IPS-11a (cell line): ENCODE measurements around the gene CCDC142.
"Not testable (repeated sequence)": the region's sequence is repeated elsewhere in the genome, so short reads cannot be mapped to it uniquely, and the experiment has no call there.

ENCODE experiments used
- H3K4me3 ChIP-seq: one replicate; pipeline ENCODE4 v1.5.1; 2013; ENCODE audit warnings: low read depth, low read length, control low read depth

CCDC142 gene

DNA sequence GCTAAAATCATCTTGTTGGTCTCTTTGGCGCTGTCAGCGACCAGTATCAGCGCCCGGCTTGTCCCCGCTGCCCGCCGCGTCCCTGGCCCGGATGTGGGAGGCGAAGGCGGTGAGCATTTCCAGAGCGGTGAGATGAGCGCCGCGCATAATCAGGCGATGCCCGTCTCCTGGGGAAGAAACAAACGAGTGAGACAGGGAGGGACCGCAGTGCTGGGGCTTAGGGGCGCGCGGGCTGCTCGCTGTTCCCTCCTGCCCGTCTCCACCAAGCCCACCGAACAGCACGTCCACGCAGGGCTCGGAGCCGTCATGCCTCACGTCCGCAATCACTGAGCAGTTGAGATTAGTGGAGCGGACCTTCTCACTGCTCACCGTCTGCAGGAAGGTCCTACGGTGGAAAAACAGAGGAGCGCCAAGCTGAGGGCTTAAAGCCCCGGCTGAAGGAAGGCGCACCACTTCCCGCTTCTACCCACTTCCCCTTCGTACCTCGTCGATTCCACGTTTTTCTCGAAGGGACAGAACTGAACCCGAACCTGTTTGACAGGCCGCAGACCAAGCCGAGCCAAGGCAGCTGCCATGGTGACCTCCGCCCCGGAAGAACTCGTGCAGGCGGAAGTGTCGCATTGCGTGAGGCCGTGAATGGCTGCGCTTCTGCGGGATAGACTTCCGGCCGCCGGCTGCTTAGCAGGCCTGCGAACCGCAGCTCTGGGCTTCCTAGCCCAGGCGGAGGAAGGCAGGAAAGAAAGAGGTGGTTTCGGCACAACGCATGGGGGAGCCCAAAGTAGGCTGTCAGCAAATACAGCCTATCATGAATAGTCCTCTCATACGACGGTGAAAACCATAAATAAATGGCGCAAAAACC is 10.5 kb downstream of the CCDC142 start, which contains the start of gene MRPL53:
TSS of gene MRPL53 (minus strand) at position 595 of the 859 bp plus-strand sequence. CDS start at position 575, 20 bp downstream.
- H3K4me3 ChIP-seq = peak within 1 kb of the TSS; percentile 91

DNA sequence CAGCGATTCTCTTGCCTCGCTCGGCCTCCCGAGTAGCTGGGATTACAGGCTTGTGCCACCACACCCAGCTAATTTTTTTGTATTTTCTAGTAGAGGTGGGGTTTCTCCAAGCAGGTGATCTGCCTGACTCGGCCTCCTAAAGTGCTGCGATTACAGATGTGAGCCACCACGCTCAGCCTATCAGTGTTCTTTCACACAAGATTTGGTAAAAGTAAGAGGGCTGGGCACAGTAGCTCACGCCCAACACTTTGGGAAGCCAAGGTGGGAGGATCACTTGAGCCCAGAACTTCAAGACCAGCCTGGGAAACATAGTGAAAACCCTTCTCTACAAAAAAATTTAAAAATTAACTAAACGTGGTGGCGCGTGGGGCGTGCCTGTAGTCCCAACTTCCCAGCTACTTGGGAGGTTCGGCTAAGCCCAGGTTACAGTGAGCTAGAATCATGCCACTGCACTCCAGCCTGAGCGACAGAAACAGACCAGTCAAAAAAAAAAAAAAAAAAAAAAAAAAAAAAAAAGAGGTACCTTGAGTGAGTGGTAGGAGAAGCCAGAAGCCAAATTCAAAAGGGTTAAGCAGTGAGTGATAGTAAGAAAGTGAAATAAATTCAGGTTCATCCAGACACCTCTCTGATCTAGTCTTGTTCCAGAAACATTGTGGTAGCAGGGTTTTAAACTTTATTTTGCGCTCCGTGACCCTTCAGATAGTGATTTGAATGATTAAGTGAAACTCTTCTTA is 11.3 kb downstream of the CCDC142 start:
- peak overlapping the region; percentile 91 for H3K4me3 ChIP-seq

DNA sequence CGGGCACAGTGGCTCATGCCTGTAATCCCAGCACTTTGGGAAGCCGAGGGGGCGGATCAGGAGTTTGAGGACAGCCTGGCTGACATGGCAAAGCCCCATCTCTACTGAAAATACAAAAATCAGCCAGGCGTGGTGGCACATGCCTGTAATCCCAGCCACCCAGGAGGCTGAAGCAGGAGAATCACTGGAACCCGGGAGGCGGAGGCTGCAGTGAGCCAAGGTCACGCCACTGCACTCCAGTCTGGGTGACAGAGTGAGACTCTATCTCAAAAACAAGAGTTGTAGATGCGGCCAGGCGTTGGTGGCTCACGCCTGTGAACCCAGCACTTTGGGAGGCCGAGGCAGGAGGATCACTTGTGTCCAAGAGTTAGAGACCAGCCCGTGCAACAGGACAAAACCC is 12.1 kb downstream of the CCDC142 start:
- H3K4me3 ChIP-seq = not testable (repeated sequence)

DNA sequence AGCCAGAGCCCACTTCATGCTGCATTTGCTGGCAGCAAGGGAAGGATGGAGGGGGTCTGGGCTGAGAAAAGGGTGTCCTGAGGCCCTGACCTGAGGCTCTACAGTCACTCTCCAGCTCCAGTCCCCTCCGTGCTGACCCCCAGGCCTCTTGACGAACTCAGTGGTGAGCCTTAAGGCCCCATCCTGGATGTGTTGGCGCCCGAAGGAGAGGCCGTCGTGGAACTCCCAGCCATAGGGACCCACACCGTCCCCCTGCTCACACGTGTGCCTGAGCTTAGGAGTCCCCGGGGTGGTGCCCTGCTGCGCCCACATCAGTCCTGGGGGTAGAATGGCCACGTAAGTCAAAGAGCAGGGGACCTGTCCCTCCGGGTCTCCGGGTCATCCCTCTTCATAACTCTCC is 18.4 kb downstream of the CCDC142 start:
- peak overlapping the region; percentile 80 for H3K4me3 ChIP-seq

DNA sequence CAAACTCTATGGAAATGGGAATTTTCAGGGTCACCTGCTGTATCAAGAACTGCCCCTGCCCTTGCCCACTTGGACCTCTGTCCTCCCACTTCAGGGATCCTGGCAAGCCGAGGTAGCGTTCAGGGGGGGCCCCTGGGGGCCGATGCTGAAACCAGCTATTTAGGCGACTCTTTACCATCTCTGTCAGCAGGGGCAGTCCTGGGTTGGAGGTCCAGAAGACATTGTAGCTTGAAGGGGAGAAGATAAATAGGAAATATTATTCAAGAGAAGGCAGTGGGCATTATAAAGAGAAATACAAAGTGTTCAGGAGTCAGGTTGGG is 20.1 kb downstream of the CCDC142 start:
- H3K4me3 ChIP-seq = no peak overlapping the region

DNA sequence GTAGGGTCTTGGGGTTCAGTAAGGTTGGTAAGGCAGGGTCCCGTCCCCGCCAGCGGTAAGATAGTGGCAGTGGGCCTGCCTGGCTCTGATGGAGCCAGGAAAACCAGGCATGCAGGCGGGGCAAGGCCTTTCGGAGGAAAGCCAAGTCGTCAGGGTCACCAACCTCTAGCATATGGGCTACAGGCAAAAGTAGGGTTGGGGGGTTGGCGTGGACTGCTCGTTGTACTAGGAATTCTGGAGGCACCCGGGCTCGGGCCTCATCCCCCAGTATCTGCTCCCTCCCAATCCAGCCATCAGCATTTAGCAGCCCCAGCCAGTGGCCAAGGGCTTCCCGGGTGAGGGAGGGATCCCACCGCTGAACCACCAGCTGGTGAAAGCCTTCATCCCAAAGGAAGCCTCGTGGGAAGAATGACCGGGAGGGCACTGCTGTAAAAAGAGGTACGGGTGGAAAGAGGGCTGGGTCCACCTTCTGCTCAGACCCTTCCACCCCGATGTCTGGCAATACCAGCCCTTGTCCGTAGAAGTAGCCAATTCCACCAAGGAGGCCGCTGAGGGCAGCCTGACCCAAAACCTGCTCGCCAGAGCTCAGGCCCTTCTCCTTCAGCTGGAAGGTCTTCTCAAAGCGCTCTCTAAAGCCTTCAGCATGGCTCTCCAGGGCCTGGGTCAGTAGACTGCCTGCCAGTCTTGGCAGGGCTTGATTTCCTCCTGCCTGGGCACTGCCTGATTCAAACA is 20.6 kb downstream of the CCDC142 start:
- H3K4me3 ChIP-seq = no peak overlapping the region

DNA sequence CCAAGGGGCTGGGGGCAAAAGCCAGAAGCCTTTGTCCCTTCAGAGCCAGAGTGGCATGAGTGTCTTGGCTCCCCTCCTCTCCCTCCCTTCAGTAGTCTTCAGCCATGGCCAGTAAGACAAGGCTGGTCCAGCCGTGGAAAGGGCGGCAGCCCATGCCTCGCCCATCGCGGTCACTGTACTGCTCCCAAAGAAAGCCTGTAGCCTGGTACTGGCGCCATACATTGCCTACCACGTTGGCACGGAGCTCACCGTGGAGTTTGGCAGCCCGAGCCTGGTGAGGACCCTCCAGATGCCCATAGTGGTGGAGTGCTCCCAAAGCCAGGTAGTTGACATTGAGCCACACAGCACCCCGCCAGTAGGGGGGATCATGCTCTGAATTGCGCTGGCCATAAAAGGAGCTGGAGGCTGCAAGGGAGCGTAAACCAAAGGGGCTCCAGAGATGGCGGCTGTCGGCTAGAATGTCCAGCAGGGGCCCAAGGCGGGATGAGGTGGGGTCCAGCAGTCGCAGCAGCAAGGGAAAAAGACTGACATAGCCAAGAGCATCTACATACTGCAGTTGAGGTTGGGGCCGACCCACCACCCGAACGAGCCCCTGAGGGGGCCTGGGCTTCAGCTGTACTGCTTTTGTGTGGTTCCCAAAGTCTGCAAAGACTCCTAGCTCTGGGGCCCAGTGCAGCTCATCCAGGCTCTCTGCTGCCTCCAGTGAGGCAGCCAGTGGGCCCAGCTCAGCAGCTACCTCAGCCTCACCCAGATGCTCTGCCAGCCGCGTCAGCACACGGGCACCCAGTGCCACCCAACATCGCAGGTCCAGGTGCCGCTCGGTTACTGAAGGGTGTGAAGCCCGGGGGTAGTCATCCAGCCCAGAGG is 21.4 kb downstream of the CCDC142 start:
- no peak overlapping the region for H3K4me3 ChIP-seq

DNA sequence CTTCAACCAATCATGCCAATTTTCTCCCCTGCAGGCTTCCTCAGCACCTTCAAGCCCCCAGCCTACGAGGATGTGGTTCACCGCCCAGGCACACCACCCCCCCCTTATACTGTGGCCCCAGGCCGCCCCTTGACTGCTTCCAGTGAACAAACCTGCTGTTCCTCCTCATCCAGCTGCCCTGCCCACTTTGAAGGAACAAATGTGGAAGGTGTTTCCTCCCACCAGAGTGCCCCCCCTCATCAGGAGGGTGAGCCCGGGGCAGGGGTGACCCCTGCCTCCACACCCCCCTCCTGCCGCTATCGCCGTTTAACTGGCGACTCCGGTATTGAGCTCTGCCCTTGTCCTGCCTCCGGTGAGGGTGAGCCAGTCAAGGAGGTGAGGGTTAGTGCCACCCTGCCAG is 22.6 kb downstream of the CCDC142 start:
- not testable (repeated sequence) for H3K4me3 ChIP-seq

DNA sequence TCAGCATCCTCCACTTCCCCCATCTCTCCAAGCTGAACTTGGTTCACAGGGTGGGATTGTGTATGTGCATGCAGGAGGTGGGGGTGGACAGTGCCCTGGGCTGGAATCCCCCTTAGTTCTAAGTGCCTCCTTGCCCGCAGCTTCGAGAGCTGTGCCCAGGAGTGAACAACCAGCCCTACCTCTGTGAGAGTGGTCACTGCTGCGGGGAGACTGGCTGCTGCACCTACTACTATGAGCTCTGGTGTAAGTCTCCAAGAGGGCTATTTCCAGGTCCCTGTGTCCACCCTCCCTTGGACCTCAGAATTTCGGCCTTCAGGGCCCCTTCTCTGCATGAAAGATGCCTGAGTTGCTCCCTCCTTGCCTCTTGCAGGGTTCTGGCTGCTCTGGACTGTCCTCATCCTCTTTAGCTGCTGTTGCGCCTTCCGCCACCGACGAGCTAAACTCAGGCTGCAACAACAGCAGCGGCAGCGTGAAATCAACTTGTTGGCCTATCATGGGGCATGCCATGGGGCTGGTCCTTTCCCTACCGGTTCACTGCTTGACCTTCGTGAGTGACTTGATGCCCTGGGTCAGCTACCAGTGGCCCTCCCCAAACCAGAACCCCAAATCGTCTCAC is 23.2 kb downstream of the CCDC142 start:
- H3K4me3 ChIP-seq = not testable (repeated sequence)

DNA sequence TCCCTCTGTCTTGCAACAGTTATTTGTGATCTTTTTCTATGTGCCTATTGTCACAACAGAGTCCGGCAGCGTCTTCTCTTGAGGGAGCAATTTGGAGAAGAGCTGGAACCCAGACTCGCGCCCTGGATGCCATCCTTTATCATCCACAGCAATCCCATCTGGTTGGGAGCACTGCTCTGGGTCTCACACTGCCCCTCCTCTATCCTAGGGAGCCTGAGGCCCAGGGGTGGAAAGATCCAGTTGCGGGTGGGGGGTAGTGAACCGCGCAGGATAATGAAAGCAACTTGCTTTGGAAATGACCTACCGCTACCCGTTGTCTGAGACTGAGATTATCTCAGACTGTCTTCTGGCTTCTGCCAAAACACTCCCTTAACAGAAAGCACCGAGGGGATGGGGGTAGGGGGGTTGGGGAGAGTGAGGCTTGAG is 23.8 kb downstream of the CCDC142 start:
- peak overlapping the region; percentile 97 for H3K4me3 ChIP-seq

DNA sequence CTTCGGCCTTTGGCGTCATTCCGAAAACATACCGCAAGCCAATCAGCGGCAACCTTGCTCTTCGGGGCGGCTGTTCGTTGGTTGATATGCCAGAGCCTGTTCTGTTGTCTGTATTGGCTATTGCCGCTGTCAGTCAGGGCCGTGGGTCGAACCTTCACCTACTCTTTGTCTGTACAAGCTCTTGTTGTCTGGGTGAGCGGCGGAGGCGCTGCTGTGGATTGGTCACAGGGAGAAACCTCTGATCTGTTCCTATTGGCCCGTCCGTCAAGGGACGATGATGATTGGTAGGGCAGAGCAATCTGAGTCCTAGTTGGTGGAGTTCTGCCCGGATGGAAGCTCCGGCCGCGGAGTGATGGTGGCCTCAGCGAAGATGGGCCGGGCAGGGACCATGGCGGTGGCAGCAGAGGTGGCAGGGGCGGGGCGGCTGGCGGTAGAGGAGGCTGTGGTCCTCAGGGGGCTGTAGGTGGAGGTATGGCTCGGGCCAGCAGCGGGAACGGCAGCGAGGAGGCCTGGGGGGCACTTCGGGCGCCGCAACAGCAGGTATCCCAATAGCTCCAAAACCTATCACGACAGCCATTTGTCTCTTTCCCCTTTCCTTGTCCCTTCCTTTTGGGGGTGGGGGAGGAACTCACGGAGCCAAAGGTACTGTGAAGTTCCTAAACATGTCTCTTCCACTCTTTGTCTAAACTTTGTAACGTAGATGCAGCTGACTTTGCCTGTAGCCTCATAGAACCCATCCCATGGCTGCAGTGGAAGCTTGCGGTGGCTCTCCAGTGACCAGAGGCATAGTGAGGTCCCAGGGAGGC is 24.5 kb downstream of the CCDC142 start, which contains the start of gene WBP1:
TSS of gene WBP1 (plus strand) at position 307 of the 806 bp plus-strand sequence. CDS start at position 472, 165 bp downstream.
- peak within 1 kb of the TSS; percentile 97 for H3K4me3 ChIP-seq

DNA sequence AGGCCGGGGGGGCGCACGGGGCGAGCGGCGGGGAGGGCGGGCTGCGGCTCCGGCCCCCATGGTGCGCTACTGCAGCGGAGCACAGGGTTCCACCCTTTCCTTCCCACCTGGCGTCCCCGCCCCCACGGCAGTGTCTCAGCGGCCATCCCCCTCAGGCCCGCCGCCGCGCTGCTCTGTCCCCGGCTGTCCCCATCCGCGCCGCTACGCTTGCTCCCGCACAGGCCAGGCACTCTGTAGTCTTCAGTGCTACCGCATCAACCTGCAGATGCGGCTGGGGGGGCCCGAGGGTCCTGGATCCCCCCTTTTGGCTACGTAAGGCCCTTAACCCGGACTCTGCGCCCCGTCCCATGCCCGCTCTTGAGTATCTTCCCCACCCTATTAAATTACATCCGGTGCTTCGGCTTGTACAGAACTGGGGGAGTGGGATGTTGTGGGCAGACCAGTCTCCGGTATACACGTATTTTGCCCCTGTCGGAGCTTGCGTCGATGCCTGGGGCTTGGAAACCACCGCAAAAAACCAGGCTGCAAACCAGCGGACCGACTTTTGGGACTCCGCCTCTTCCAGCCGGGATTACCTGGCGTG is 25.2 kb downstream of the CCDC142 start:
- peak overlapping the region; percentile 70 for H3K4me3 ChIP-seq

DNA sequence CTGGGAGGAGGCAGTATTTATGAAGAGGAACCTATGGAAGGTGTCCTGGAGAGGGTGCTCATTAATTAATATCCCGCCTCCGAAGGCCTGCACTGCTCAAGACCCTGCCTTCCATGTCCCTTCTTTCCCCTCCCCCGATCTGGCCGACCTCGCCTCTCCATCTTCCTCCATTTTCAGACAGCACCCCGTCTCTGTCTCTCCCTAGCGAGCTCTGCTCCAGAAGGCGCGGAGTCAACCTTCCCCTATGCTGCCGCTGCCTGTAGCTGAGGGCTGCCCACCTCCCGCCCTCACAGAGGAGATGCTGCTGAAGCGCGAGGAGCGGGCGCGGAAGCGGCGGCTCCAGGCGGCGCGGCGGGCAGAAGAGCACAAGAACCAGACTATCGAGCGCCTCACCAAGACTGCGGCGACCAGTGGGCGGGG is 25.7 kb downstream of the CCDC142 start:
- H3K4me3 ChIP-seq = peak overlapping the region; percentile 70

DNA sequence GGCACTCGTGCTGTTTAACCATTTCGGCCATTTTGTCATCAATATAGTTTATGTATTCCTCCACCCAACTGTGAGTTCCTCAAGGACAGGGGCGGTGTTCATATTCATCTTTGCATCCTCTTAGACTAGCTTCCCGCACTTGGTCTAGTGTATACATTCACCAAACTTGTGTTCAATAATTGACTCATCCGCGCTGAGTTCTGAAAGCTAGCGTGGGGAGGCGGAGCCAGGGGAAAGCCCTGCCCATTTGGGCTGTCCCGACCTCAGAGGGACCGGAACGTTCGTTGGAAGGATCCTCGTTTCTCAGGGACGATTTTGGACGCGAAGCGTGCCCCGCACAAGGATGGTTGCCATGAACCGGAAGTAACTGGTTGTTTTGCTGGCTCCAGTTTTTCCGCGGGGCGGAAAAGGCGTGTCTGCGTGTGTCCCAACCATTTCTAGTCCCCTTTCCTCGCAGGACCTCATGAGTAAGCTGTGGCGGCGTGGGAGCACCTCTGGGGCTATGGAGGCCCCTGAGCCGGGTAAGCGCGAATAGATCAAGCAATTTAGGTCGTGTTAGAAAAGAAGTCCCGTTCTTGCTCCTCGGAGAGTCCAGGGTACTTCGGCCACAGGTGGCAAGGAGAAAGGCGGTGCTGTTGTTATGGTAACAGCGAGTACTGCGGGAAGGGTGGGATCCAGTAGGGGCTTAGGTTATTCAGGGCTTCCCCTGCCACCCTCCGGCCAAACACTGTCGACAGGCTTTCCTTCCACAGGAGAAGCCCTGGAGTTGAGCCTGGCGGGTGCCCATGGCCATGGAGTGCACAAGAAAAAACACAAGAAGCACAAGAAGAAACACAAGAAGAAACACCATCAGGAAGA is 27.9 kb downstream of the CCDC142 start, which contains the start of gene INO80B:
TSS of gene INO80B (plus strand) at position 434 of the 858 bp plus-strand sequence. CDS start at position 464, 30 bp downstream.
- H3K4me3 ChIP-seq = peak within 1 kb of the TSS; percentile 81

DNA sequence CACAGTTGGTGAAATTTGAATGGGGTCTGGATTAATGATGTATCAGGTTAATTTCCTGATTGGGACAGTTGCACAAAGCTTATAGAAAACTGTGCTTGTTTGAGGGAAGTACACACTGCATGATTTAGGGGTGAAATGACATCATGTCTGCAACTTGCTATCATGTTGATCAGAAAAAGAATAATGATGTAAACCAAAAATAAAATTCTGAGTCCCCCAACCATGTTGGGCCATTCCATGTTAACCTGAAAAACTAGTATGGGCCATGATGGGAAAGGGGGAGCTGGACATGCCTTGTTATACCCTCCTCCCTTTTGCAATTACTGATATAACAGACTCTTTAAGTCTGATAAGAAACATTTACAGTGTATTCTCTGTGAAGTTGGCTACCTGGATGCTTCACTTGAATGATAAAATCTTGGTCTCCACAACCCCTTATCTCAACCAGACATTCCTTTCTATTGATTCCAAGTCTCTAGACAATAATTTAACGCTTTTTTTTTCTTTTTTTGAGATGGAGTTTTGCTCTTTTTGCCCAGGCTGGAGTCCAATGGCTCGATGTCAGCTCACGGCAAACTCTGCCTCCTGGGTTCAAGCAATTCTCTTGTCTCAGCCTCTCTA is 32.1 kb downstream of the CCDC142 start:
- no peak overlapping the region for H3K4me3 ChIP-seq

DNA sequence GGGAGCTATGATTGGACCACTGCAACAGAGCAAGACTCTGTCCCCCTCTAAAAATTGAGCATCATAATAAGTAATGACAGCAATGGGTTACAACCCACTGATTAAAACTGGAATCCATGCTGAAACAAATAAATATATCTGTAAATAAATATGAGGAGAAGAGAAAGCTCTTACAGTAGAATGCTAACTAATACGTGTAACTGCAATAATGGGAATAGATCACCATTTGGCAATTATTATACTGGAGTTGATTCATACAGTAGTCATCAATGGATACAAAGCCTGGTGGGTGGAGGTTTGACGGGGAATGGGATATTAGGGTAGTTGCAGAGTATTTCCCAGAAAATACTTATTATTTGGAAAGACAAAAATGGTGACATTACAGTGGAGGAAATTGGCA is 34.0 kb downstream of the CCDC142 start:
- no peak overlapping the region for H3K4me3 ChIP-seq
